ENCODE data around the gene DNAJC8.

The DNAJC8 gene

DNA sequence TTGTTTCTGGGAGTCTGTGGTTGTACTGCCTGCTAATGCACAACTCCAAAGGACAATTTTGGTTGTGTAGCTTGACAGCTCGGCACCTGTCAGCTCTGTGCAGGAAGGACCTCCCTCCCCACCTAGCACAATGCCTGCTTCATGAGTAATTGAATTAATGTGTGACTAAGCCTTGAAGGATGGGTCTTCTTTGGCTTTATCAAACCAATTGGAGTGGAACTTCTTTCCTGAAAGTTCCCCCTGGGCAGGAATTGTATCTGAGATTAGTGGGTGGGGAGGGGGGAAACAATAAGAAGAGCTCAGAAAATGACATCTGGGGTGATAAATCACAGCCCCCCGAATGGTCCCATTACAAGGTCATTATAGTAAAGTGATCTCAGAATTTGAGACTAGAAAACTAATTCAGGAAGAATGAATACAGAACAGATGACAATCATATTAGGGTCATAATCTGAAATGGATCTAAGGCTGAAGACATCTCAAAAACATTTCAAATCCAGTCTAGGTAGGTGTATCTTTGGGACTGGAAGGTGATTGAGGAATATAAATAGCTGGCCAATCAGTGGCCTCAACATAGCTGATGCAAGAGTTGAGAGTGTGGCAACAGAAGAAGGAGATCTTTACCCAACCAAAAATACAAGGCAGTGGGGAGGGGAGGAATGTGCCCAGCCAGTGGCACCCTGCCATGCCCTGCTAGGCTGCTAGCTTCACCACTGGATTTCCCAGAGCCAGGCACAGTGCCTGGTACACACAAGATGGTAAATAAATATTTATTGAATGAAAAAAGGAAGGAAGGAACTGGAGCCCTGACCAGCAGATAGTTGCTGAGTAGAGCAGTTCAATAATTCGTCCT lies 16.4 kb upstream of the DNAJC8 start:
- Histone ChIP-seq H3K9ac (ENCODE audit: low read depth, low read length) (peak overlapping the region; percentile 27), H3K36me3 (ENCODE audit: insufficient read depth, low read length) (no peaks in the 10 kb centered on the region), H3K27me3 (ENCODE audit: insufficient read depth, low read length) (no peaks in the 10 kb centered on the region), H3K9me3 (ENCODE audit: insufficient read depth, low read depth, low read length) (no peaks in the 10 kb centered on the region), H3K4me3 (ENCODE audit: low read length) (peak overlapping the region; percentile 16), H3K4me1 (ENCODE audit: insufficient read depth, low read length) (peaks cover 22% of the 10 kb centered on the region), H3K27ac (ENCODE audit: low read depth, low read length) (peak overlapping the region; percentile 70; the same call in 1 of the 2 replicates)
- WGBS, result 75% methylated on average over 3 of the region's 3 CpGs

DNA sequence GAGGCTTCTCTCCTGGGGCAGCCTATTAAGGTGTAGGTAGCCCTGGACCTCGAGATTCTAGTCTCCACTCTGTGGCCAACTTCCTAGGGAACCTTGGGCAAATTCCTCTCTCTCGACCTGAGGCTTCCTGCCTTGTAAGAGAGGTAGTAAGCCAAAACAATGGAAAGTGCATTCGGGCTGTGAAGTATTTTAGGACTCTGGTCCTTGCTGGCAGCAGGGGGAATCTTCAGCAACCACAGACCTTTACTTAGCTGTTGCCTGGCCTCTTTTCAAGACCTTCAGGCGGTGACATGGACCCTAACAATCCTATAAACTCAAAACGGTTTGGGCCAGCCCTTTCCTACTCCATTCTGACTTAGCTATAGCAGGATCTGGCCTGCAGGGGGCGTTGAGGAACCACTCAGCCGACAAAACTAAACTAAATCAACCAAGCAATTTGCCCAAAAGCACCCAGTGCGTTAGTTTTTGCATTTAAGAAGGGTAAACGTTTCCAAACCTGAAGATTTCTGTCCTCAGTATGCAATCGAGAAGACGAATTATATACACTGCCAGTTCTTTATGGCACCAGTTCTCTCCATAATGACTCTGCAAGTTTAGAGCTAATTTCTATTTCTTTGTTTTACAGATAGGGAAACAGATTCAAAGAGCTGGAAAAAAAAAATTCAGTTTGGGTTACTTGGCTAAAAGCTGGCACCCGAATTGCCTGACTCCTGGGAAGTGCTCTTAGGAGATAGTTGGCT lies 15.6 kb upstream of the DNAJC8 start:
- no peaks in the 10 kb centered on the region for H3K36me3 ChIP-seq (ENCODE audit: insufficient read depth, low read length)
- peak overlapping the region; percentile 16 for H3K4me3 ChIP-seq (ENCODE audit: low read length)
- H3K27me3 ChIP-seq (ENCODE audit: insufficient read depth, low read length), result no peaks in the 10 kb centered on the region
- H3K9me3 ChIP-seq (ENCODE audit: insufficient read depth, low read depth, low read length), result no peaks in the 10 kb centered on the region
- H3K9ac ChIP-seq (ENCODE audit: low read depth, low read length), result peak overlapping the region; percentile 27
- peaks cover 22% of the 10 kb centered on the region for H3K4me1 ChIP-seq (ENCODE audit: insufficient read depth, low read length)
- peak overlapping the region; percentile 70; the same call in 1 of the 2 replicates for H3K27ac ChIP-seq (ENCODE audit: low read depth, low read length)
- WGBS, result 12% methylated on average over 12 of the region's 12 CpGs

DNA sequence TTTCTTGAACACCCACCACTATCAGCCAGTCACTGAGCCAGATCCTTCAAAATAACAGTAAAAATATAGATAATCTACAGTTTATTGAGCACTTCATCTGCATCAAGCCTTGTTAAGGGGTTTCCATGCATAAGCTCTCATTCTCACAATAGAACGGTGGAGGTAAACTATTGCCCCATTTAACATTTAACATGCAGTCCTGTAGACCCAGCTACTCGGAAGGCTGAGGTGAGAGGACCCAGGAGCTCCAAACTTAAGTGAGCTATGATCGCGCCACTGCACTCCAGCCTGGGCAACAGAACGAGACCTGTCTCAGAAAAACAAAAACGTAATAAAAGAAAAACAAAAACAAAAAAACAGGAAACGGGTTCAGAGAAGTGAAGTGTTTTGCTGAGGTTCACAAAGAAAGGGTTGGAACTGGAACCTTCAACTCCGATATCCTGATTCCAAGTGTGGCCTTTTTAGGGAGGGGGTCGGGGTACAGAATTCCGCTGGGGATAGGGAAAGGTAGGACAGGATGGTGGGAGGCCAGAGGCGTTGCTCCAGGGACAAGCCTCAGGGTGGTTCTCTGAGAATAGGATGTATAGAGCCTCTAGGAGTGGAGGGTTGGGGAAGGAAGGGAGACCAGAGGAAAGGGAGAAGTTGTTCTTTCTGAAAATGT lies 14.9 kb upstream of the DNAJC8 start:
- Histone ChIP-seq H3K4me1 (ENCODE audit: insufficient read depth, low read length) (peaks cover 22% of the 10 kb centered on the region), H3K27ac (ENCODE audit: low read depth, low read length) (peak overlapping the region; percentile 41; the same call in 1 of the 2 replicates)

DNA sequence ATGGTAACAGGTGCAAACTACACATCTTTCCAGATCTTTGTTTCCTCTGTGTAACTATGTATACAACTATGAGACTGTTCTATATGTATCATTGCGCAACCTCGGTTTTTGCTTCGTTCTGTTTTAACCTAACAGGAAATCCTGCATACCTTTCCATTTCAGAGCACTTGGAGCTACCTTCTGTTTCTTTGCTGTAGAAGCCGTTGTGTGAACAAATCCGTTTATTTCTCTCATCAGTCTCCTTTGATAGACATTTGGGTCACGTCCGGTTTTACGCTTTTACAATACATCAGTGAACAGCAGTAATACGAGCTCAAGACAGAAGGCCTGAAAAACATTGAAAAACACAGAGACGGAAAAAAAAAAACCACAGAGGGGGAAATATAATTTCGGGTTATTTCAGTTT lies 13.6 kb upstream of the DNAJC8 start:
- no peaks in the 10 kb centered on the region for H3K9me3 ChIP-seq (ENCODE audit: insufficient read depth, low read depth, low read length)
- no peaks in the 10 kb centered on the region for H3K27me3 ChIP-seq (ENCODE audit: insufficient read depth, low read length)
- H3K4me3 ChIP-seq (ENCODE audit: low read length), result peak overlapping the region; percentile 63
- peak overlapping the region; percentile 63 for H3K9ac ChIP-seq (ENCODE audit: low read depth, low read length)
- 71% methylated on average over 10 of the region's 11 CpGs for WGBS
- H3K36me3 ChIP-seq (ENCODE audit: insufficient read depth, low read length), result no peaks in the 10 kb centered on the region
- no peak overlapping the region for H3K27ac ChIP-seq (ENCODE audit: low read depth, low read length)
- peaks cover 22% of the 10 kb centered on the region for H3K4me1 ChIP-seq (ENCODE audit: insufficient read depth, low read length)

More for the DNA sequence above, 14.9 kb upstream of the DNAJC8 start:
- no peak overlapping the region for H3K9ac ChIP-seq (ENCODE audit: low read depth, low read length)
- H3K27me3 ChIP-seq (ENCODE audit: insufficient read depth, low read length), result no peaks in the 10 kb centered on the region
- WGBS, result 83% methylated on average over 11 of the region's 11 CpGs
- peak overlapping the region; percentile 63 for H3K4me3 ChIP-seq (ENCODE audit: low read length)
- H3K36me3 ChIP-seq (ENCODE audit: insufficient read depth, low read length), result no peaks in the 10 kb centered on the region
- no peaks in the 10 kb centered on the region for H3K9me3 ChIP-seq (ENCODE audit: insufficient read depth, low read depth, low read length)

DNA sequence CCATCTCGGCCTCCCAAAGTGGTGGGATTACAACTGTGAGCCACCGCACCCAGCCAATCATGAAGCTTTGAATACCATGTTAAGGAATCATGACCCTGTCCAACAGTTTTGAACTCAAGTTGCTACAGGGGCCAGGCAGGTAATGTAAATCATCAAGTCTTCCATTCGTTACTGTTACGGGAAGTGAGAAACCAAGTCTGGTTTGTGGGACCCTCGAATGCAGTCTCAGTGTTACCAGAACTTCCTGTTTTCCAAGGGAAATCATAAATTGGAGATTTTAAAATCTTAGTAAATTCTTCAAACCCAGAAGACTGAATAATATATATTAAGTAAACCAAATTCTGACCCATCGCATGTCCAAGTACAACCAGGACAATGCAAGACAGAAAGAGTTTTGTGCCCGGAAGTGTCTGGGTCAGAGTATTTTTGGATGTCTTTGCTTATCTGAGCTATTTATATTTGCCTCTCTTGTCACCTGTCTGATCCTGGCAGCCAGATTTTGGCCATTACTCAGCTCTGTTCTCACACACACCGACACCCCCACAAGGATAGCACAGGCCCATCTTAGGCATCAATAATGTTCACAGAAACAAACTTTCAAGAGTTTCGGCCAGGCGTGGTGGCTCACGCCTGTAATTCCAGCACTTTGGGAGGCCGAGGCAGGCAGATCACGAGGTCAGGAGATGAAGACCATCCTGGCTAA lies 11.9 kb upstream of the DNAJC8 start:
- WGBS, result 96% methylated on average over 12 of the region's 13 CpGs
- Histone ChIP-seq H3K9me3 (ENCODE audit: insufficient read depth, low read depth, low read length) (no peaks in the 10 kb centered on the region), H3K36me3 (ENCODE audit: insufficient read depth, low read length) (peaks cover 3% of the 10 kb centered on the region; the same call in 1 of the 2 replicates), H3K9ac (ENCODE audit: low read depth, low read length) (no peak overlapping the region), H3K27me3 (ENCODE audit: insufficient read depth, low read length) (no peaks in the 10 kb centered on the region), H3K27ac (ENCODE audit: low read depth, low read length) (no peak overlapping the region), H3K4me1 (ENCODE audit: insufficient read depth, low read length) (peaks cover 19% of the 10 kb centered on the region), H3K4me3 (ENCODE audit: low read length) (no peak overlapping the region)

DNA sequence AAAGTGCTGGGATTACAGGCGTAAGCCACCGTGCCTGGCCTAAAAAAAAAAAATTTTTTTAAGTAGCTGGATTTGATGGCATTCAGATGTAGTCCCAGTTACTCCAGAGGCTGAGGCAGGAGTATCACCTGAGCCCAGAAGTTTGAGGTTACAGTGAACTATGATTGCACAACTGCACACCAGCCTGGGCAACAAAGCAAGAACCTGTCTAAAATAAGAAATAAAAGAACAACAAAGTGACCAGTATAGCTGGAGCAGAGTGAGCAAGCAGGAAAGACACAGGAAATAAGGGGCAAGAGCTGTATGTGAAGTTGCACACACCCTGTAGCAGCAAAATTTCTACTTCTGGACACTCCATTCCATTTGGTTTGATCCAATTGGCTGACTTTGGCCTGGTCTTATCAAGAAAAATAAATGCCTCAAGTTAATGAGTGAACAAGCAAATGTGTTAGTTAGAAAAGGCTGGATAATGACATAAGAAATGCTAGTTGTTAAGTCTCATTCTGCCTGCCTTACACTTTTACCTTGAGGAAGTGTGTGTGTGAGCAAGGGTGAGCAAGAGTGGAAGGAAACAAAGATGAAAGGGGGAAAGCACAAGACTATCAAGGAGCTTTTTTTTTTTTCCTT lies 11.0 kb upstream of the DNAJC8 start:
- 89% methylated on average over 2 of the region's 2 CpGs for WGBS
- Histone ChIP-seq H3K9me3 (ENCODE audit: insufficient read depth, low read depth, low read length) (no peaks in the 10 kb centered on the region), H3K36me3 (ENCODE audit: insufficient read depth, low read length) (peaks cover 4% of the 10 kb centered on the region; the same call in 1 of the 2 replicates), H3K9ac (ENCODE audit: low read depth, low read length) (no peak overlapping the region), H3K27me3 (ENCODE audit: insufficient read depth, low read length) (no peaks in the 10 kb centered on the region), H3K27ac (ENCODE audit: low read depth, low read length) (no peak overlapping the region), H3K4me3 (ENCODE audit: low read length) (no peak overlapping the region), H3K4me1 (ENCODE audit: insufficient read depth, low read length) (peaks cover 12% of the 10 kb centered on the region)

DNA sequence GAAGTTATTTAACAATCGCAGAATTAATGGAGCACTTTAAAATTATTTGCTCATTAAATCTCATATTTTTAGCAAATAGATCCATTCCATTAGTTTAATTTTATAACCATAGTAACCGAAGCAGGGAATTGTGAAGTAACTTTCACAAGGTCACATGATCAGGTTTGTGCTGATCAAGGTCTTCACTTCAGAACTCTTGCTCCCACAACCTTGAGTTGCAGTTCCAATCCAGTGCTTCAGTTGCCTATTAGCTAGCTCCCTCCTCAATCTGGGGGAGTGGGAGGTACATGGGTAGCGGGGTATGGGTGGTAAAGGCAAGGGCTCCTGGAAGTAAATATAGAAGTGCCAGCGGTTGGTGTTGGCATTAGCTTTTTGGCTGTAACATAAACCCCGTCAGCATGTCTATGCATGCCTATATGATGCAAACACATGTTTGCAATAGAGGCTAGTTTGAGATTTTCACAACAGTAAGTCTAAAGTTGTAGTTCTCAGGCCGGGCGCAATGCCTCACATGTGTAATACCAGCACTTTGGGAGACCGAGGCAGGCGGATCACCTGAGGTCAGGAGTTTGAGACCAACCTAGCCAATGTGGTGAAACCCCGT lies 8.9 kb upstream of the DNAJC8 start:
- Histone ChIP-seq H3K36me3 (ENCODE audit: insufficient read depth, low read length) (peaks cover 16% of the 10 kb centered on the region), H3K4me3 (ENCODE audit: low read length) (no peak overlapping the region), H3K27me3 (ENCODE audit: insufficient read depth, low read length) (no peaks in the 10 kb centered on the region), H3K9ac (ENCODE audit: low read depth, low read length) (no peak overlapping the region), H3K4me1 (ENCODE audit: insufficient read depth, low read length) (no peaks in the 10 kb centered on the region), H3K27ac (ENCODE audit: low read depth, low read length) (no peak overlapping the region), H3K9me3 (ENCODE audit: insufficient read depth, low read depth, low read length) (no peaks in the 10 kb centered on the region)
- 93% methylated on average over 10 of the region's 10 CpGs for WGBS

DNA sequence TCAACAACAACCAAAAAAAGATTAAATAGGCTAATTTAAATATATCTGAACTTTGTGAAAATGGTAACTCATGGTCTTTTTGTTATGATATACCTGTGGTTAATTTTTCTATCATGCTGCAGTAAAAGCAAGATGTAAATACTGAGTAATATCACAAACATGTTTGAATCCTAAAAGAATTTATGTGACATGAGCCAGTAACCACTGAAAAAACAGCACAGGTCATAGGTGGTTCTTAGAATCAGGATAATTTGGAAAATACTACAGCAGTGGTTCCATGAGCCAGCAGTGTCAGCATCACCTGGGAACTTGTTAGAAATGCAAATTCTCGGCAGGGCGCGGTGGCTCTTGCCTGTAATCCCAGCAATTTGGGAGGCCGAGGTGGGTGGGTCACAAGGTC lies 7.2 kb upstream of the DNAJC8 start:
- Histone ChIP-seq H3K9me3 (ENCODE audit: insufficient read depth, low read depth, low read length) (no peaks in the 10 kb centered on the region), H3K4me1 (ENCODE audit: insufficient read depth, low read length) (no peaks in the 10 kb centered on the region), H3K36me3 (ENCODE audit: insufficient read depth, low read length) (peaks cover 16% of the 10 kb centered on the region), H3K9ac (ENCODE audit: low read depth, low read length) (no peak overlapping the region), H3K27ac (ENCODE audit: low read depth, low read length) (no peak overlapping the region), H3K27me3 (ENCODE audit: insufficient read depth, low read length) (no peaks in the 10 kb centered on the region), H3K4me3 (ENCODE audit: low read length) (no peak overlapping the region)
- WGBS, result 88% methylated on average over 4 of the region's 4 CpGs

DNA sequence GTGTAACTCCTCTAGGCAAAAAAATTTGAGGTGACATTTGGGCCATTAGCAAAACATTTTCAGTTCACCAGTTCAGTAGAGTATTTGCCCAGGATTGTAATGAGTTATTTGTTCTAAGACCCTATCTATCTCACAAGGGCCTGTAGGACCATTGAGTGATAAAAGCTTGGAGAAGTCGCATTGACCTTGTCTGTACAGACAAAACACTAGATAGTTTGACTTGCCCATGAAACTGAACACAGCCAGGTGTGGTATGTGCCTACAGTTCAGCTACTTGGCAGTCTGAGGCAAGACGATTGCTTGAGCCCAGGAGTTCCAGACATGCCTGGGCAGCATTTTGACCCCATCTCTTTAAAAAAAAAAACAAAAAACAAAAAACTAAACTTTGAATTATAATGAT lies 6.2 kb upstream of the DNAJC8 start:
- 85% methylated on average over 2 of the region's 2 CpGs for WGBS
- no peaks in the 10 kb centered on the region for H3K9me3 ChIP-seq (ENCODE audit: insufficient read depth, low read depth, low read length)
- H3K27ac ChIP-seq (ENCODE audit: low read depth, low read length), result no peak overlapping the region

More for the DNA sequence above, 6.2 kb upstream of the DNAJC8 start:
- peaks cover 16% of the 10 kb centered on the region for H3K36me3 ChIP-seq (ENCODE audit: insufficient read depth, low read length)
- H3K4me1 ChIP-seq (ENCODE audit: insufficient read depth, low read length), result no peaks in the 10 kb centered on the region
- H3K4me3 ChIP-seq (ENCODE audit: low read length), result no peak overlapping the region
- H3K9ac ChIP-seq (ENCODE audit: low read depth, low read length), result no peak overlapping the region
- no peaks in the 10 kb centered on the region for H3K27me3 ChIP-seq (ENCODE audit: insufficient read depth, low read length)

Measured in HUES64 (cell line).